Prostate gland (tissue), 2 donors: ENCODE results near the gene SLC22A1. TPM values are rescaled to one million over a fixed set of nuclear protein-coding genes. Genes with fewer than 3 reads are reported as not detected.

ENCODE experiments used
- DNase-seq: peaks from one replicate; pipeline ENCODE4 v3.0.0-alpha.2; 2019; ENCODE audit warnings: low spot score
- H3K27ac ChIP-seq, 2 donors: fragments of 200-600 bp; sonication (generic); 2 replicates each; pipeline ENCODE4 v1.5.1; 2017 to 2019
- H3K27me3 ChIP-seq: fragments of 200-600 bp; sonication (generic); replicated peaks from 2 replicates; pipeline ENCODE4 v1.5.1; 2019; ENCODE audit not compliant: insufficient read depth
- H3K36me3 ChIP-seq, 2 donors: fragments of 200-600 bp; sonication (generic); 1 replicate in 1 of 2; 2 replicates in 1 of 2; pipeline versions ENCODE4 v1.5.1 to v1.8.1; 2017 to 2019
- H3K4me1 ChIP-seq: fragments of 200-600 bp; sonication (generic); replicated peaks from 2 replicates; pipeline ENCODE4 v1.5.1; 2019
- H3K4me3 ChIP-seq, 2 donors: fragments of 200-600 bp; sonication (generic); 2 replicates each; pipeline ENCODE4 v1.5.1; 2017 to 2019
- H3K9me3 ChIP-seq: fragments of 200-600 bp; sonication (generic); 2 replicates; pipeline ENCODE4 v1.5.1; 2017
- CTCF ChIP-seq, 4 experiments: fragments of 200-600 bp in 2 of 4; fragments of 450-650 bp in 2 of 4; sonication (generic) in 2 of 4; IDR thresholded peaks; 1 replicate in 3 of 4; 2 replicates in 1 of 4; pipeline ENCODE4 v1.5.1; 2016 to 2019; ENCODE audit warnings: antibody characterized with exemption in 4 of 4, mild to moderate bottlenecking in 2 of 4, moderate library complexity in 2 of 4
- POLR2A ChIP-seq: fragments of 450-650 bp; IDR thresholded peaks from one replicate; pipeline ENCODE4 v1.6.1; 2016; ENCODE audit warnings: antibody characterized with exemption, mild to moderate bottlenecking
- POLR2AphosphoS5 ChIP-seq: sonication (generic); formaldehyde crosslinking; IDR thresholded peaks from one replicate; pipeline ENCODE4 v1.6.1; 2017; ENCODE audit warnings: antibody characterized with exemption
- WGBS: methylation state at CpG from one replicate; pipeline ENCODE4 v1.1.5; 2018; 5-methylcytosine and 5-hydroxymethylcytosine counted together
- intact Hi-C: fragments of 100-400 bp; cut with DNase I; formaldehyde crosslinking; loops from one replicate; pipeline ENCODE4 v1.14.2; 2022
- total RNA-seq, 2 donors: library from RNA; depleted of rRNA; stranded (reverse); fragments of >200 nt; gene quantifications; one replicate each; pipeline ENCODE4 v1.1.0, GENCODE V29; 2016

Gene SLC22A1
- total RNA-seq, 2 donors from 2014 or later, result 0.80 to 4.4 TPM

GRCh38 chr6:160130729-160131484 is 9.3 kb downstream of the SLC22A1 start:
- Histone ChIP-seq H3K4me1 (peaks cover 3% of the 10 kb centered on the region), H3K9me3 (no peaks in the 10 kb centered on the region), H3K27ac (no peak overlapping the region), H3K27me3 (no peaks in the 10 kb centered on the region), H3K36me3 (no peaks in the 10 kb centered on the region), H3K4me3 (no peak overlapping the region)
- TF ChIP-seq CTCF (IDR thresholded peaks at IDR 0.05) (no peak), POLR2A (no peak), POLR2AphosphoS5 (no peak)
- intact Hi-C loops, result no loop called here
- DNase-seq, result no peak
- WGBS, result 93% methylated on average over 13 of the region's 13 CpGs

GRCh38 chr6:160131636-160132296 is 10.2 kb downstream of the SLC22A1 start:
- WGBS, result 83% methylated on average over 19 of the region's 19 CpGs
- Histone ChIP-seq H3K4me1 (peaks cover 6% of the 10 kb centered on the region), H3K9me3 (no peaks in the 10 kb centered on the region), H3K36me3 (no peaks in the 10 kb centered on the region), H3K27ac (no peak overlapping the region), H3K4me3 (no peak overlapping the region), H3K27me3 (no peaks in the 10 kb centered on the region)
- DNase-seq, result no peak
- intact Hi-C loops, result no loop called here
- TF ChIP-seq CTCF (IDR thresholded peaks at IDR 0.05) (no peak), POLR2A (no peak), POLR2AphosphoS5 (no peak)

- TF ChIP-seq POLR2AphosphoS5, result no peak
- TF ChIP-seq CTCF (IDR thresholded peaks at IDR 0.05), result no peak
- no peak for TF ChIP-seq POLR2A
- Histone ChIP-seq H3K27me3 (no peaks in the 10 kb centered on the region), H3K27ac (no peak overlapping the region), H3K36me3 (no peaks in the 10 kb centered on the region), H3K9me3 (no peaks in the 10 kb centered on the region), H3K4me1 (peaks cover 11% of the 10 kb centered on the region), H3K4me3 (no peak overlapping the region)
- no peak for DNase-seq
- WGBS, result 81% methylated on average over 4 of the region's 4 CpGs
- intact Hi-C loops, result no loop called here
These were observed 10.7 kb downstream of the SLC22A1 start for GRCh38 chr6:160132297-160132637.

GRCh38 chr6:160132776-160133338 is 11.2 kb downstream of the SLC22A1 start:
- Histone ChIP-seq H3K9me3 (no peaks in the 10 kb centered on the region), H3K4me1 (peaks cover 17% of the 10 kb centered on the region), H3K27me3 (no peaks in the 10 kb centered on the region), H3K36me3 (no peaks in the 10 kb centered on the region), H3K4me3 (no peak overlapping the region), H3K27ac (no peak overlapping the region)
- DNase-seq, result no peak
- 75% methylated on average over 12 of the region's 12 CpGs for WGBS
- intact Hi-C loops, result no loop called here
- TF ChIP-seq POLR2AphosphoS5 (no peak), POLR2A (no peak), CTCF (IDR thresholded peaks at IDR 0.05) (no peak)
